Thyroid gland (tissue), 4 donors: ENCODE data around the gene PPP1R12B.

Source experiments
- POLR2A ChIP-seq, 2 donors: fragments of 450-650 bp; IDR thresholded peaks; one replicate each; pipeline ENCODE4 v1.6.1; 2017; ENCODE audit warnings: antibody characterized with exemption in 2 of 2, mild to moderate bottlenecking in 2 of 2, moderate library complexity in 1 of 2
- TF ChIP-seq, protein P1 (sequence below), 6 experiments: fragments of 200-600 bp in 3 of 6; fragments of 450-650 bp in 3 of 6; sonication (generic) in 3 of 6; IDR thresholded peaks; one replicate each; pipeline ENCODE4 v1.5.1; 2016 to 2019; ENCODE audit warnings: antibody characterized with exemption in 6 of 6, mild to moderate bottlenecking in 2 of 6, inconsistent platforms in 1 of 6, moderate library complexity in 1 of 6

DNA sequence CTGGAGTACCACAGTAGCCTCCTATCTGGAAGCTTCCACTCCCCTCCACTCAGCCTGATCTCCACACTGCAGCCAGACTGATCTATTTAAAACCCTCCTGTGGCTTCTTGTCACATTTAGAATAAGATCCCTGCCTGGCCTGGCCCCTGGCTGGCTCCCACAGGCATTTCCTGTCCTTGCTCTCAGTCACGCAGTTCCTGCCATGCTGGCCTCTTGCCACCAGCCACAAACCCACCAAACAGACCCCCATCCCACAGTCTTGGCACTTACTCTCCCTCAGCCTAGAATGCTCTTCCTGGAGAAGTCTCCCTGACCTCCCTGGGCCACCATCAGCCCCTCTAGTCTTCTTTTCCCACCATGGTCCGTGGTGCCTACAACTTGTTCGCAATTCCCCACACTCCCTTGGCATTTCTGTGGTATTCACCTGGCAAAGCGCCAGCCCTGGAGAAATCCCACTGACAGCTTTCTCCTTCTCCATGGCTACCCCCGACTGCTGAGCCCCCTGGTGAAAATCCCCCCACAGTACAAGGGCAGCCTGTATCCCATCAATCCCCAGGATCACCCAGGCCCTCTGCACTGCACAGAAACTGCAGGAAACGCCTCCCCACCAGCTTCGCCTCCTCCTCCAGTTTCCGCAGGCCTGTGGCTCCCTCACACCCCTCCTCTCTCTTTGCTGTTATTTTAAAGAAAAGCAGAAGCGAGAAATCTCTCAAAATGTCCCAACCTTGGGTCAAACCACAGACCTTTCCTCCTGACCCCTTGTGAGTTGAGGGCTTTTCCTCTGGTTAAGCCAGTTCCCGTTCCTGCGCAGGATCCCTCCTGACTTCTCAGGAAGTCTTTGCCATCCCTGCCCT lies 267.2 kb downstream of the PPP1R12B start:
- TF ChIP-seq, protein P1, sequence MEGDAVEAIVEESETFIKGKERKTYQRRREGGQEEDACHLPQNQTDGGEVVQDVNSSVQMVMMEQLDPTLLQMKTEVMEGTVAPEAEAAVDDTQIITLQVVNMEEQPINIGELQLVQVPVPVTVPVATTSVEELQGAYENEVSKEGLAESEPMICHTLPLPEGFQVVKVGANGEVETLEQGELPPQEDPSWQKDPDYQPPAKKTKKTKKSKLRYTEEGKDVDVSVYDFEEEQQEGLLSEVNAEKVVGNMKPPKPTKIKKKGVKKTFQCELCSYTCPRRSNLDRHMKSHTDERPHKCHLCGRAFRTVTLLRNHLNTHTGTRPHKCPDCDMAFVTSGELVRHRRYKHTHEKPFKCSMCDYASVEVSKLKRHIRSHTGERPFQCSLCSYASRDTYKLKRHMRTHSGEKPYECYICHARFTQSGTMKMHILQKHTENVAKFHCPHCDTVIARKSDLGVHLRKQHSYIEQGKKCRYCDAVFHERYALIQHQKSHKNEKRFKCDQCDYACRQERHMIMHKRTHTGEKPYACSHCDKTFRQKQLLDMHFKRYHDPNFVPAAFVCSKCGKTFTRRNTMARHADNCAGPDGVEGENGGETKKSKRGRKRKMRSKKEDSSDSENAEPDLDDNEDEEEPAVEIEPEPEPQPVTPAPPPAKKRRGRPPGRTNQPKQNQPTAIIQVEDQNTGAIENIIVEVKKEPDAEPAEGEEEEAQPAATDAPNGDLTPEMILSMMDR (IDR thresholded peaks at IDR 0.05) = no peak
- no peak for TF ChIP-seq POLR2A (IDR thresholded peaks at IDR 0.05)
